GM12875 (cell line): ENCODE data around the gene BCAP31.
"Not testable (repeated sequence)": the region's sequence is repeated elsewhere in the genome, so short reads cannot be mapped to it uniquely, and the experiment has no call there.

ENCODE experiments used
- H3K4me3 ChIP-seq: one replicate; pipeline ENCODE4 v1.5.1; 2011; ENCODE audit warnings: low read depth, low read length, control low read depth
- TF ChIP-seq, protein P1 (sequence below): IDR thresholded peaks from 2 replicates; pipeline ENCODE4 v1.5.1; 2011; ENCODE audit warnings: low read depth, mild to moderate bottlenecking, control low read depth, inconsistent platforms, low read length, moderate library complexity, borderline replicate concordance; ENCODE audit not compliant: insufficient read depth

BCAP31 gene

DNA sequence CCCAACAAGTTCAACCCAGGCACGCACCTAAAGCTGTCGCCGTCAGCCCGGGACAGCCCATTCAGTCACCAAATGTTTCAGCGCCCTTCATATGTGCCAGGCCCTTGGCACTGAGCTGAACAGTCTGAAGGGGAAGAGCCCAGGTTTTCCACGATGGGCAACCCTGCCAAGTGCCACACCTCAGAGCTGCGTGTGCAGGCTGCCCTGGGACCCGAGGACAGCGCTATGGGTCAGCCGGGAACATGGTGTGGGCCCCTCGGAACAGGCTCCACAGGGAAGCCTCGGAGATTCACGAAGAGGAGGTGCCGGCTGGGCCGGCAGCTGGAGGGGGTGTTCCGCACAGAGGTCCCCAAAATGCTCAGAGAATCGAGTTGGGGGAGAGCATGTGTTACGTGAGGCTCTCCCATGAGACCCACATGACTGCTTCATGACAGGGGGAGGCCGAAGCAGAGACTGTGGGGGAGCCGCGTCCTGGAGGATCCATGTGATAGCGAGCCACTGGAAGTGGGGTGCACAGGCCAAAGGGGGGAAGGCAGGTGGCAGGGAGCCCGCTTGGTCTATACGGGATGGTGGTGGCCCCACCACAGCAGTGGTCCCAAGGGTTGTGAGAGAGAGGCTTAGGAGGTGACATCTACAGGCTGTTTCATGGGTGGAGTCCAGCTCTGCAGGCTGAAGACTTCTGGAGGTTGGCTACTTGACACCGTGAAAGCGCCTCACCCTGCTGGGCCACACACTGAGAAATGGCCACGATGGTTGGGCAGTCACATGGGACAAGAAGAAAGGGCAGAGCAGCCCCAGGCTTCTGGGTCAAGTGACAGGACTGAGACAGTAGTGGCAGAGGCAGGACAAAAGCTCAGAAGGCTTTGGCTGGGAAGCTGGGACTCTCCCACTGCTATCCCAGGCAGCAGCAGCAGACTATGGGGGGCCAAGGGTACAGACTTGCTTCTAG, 14.2 kb downstream of the BCAP31 start:
- TF ChIP-seq, protein P1, sequence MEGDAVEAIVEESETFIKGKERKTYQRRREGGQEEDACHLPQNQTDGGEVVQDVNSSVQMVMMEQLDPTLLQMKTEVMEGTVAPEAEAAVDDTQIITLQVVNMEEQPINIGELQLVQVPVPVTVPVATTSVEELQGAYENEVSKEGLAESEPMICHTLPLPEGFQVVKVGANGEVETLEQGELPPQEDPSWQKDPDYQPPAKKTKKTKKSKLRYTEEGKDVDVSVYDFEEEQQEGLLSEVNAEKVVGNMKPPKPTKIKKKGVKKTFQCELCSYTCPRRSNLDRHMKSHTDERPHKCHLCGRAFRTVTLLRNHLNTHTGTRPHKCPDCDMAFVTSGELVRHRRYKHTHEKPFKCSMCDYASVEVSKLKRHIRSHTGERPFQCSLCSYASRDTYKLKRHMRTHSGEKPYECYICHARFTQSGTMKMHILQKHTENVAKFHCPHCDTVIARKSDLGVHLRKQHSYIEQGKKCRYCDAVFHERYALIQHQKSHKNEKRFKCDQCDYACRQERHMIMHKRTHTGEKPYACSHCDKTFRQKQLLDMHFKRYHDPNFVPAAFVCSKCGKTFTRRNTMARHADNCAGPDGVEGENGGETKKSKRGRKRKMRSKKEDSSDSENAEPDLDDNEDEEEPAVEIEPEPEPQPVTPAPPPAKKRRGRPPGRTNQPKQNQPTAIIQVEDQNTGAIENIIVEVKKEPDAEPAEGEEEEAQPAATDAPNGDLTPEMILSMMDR, result no peak
- no peak overlapping the region for H3K4me3 ChIP-seq

DNA sequence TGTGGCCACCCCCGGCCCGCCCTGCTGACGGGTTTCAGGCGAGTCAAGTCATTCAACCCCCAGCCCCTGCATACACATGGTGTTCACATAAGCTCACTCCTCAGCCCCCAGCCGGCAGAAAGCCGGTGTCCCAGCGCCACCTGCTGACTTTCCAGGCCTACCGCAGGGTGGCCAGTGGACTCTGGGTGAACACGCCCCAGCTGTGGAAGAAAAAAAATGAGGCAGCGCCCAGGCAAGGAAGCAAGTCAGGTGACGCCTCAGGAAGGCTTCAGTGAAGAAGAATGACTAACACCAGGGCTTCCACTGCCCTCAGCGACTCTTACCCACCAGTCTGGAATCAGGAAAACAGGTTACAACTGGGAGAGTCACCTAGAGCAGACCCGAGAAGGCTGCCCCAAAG, 15.8 kb downstream of the BCAP31 start:
- H3K4me3 ChIP-seq, result no peak overlapping the region
- TF ChIP-seq, protein P1, result peak; percentile 53

DNA sequence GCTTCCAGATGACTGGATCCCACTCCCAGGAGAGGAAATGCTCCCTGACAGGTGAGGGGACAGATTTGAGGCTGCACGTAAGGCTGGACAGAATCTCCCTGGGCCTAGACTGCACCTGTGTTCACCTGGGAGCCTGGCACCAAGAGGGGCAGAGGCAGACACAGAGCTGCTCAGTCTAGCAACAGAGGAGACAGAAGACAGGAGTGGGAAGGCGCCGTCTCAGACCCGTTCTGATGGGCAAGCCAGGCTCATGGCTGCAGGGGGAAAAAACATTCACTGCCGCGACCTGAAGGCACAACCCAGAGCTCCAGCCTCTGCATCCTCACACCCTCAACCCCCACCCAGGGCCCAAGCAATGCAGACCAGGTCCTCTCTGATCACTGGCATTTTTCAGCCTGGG, 16.8 kb downstream of the BCAP31 start:
- H3K4me3 ChIP-seq, result no peak overlapping the region
- TF ChIP-seq, protein P1, result no peak

DNA sequence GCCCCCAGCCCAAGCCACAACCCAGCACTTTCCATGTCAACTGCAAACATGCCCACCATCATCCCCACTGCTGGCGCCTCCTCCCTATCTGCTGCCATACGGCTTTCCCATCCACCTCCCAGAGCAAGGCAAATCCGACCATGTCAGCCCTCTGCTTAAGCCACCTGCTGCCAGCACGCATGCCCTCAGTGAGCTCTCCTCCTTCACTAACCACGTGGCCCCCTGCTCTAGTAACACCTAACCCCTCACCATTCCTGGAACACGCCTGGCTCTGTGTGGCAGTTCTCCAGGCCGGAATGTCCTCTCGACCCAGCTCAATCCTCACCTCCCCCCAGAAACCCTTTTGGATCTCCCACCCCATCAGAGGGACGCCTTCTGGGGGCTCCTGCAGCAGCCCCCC, 17.4 kb downstream of the BCAP31 start:
- H3K4me3 ChIP-seq, result no peak overlapping the region
- TF ChIP-seq, protein P1, result no peak

DNA sequence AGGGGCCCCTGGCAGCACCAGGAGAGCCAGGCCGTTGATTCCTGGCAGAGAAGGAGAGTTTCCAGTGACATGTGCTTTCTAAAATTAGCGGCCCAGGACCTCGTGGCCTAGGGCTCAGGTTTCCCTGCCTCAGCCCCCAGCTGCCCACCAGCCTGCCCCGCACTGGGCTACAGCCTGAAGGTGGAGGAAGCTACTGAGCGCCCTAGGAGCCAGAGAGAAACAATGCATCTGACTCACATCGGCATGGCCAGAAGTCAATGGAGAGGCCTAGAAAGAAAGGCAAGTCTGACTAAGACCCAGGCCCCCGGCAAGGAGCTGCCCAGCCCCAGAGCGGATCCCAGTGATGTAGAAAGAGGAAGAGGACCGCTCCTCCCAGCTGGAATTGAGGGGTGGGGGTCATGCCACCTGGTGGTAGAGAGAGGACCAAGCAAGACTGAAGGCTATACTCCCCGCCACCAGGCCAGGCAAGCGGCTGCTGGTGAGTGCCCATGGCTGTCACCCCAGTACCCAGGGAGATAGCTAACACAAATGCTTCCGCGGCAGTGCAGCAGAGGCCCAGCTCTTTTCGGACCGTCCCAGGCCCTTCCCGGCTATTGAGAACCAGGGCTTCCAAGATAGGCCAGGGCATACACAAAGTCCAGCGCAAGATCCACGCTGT, 18.7 kb downstream of the BCAP31 start:
- not testable (repeated sequence) for H3K4me3 ChIP-seq

DNA sequence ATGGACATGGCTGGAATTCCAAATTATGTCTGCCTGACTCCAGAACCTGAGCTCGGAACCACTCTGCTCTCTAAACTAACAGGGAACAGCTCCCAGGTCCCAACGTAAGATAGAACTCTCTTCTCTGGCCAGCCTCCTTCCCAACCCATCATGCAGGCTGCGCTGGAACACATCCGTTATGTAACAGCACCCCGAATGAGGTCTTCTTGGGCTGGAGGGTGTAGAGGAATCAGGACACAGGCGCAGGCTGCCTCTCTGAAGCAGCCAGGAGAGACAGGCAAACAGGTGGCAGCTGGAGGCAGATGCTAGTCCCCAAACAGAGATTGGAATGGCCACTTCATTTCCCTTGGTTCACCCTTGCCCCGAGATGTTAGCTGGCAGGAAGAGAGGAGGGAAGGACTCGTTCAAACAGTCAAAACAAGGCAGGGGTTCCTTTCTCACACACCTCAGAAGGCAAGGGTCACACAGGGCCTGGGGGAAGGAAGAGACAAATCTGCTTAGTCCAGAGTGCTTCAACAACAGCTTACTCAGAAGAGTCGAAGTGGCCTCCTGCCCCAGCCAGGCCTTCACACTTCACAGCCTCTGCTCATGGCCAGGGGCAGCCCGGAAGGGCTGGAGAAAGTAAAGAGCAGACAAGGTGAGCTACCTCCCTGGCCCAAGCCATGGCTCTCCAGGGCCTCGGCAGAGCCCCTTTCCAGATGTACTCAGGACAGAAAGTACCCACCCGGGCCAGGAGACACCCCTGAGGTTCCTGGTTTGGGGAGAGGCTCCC, 19.4 kb downstream of the BCAP31 start:
- H3K4me3 ChIP-seq, result not testable (repeated sequence)

DNA sequence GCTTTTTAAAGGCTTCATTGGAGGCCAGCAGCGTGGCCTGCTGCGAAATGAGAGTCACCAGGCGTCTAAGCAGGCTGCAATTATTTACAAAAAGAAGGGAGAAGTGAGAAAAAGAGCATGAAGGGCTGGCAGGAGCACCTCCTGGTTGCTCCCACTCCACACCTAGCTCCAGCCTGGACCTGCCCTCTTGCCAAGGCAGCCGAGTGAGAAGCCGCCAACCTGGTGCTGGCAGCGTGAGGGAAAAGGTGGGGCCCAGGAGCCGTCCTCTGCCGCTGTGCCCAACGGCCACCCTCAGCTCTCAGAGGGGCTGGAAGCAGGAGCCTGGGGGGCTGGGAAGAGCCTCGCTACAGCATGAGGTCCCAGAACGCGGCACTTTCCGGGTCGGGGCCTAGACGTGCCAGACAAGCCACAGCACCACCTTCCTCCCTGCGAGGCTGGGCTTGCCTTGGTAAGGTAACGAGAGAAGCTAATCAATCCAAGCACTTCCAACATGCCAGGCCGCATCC, 20.1 kb downstream of the BCAP31 start:
- H3K4me3 ChIP-seq, result no peak overlapping the region
- TF ChIP-seq, protein P1, result no peak
